ENCODE measurements around the gene USHBP1. TPM values are rescaled to one million over a fixed set of nuclear protein-coding genes. Genes with fewer than 3 reads are reported as not detected.

Gene USHBP1
- total and polyA plus RNA-seq, 2 of the 13 experiments (the other 11 are each of a cell fraction or from before 2014, with no cell fraction given) = 0.15 to 1.5 TPM

DNA sequence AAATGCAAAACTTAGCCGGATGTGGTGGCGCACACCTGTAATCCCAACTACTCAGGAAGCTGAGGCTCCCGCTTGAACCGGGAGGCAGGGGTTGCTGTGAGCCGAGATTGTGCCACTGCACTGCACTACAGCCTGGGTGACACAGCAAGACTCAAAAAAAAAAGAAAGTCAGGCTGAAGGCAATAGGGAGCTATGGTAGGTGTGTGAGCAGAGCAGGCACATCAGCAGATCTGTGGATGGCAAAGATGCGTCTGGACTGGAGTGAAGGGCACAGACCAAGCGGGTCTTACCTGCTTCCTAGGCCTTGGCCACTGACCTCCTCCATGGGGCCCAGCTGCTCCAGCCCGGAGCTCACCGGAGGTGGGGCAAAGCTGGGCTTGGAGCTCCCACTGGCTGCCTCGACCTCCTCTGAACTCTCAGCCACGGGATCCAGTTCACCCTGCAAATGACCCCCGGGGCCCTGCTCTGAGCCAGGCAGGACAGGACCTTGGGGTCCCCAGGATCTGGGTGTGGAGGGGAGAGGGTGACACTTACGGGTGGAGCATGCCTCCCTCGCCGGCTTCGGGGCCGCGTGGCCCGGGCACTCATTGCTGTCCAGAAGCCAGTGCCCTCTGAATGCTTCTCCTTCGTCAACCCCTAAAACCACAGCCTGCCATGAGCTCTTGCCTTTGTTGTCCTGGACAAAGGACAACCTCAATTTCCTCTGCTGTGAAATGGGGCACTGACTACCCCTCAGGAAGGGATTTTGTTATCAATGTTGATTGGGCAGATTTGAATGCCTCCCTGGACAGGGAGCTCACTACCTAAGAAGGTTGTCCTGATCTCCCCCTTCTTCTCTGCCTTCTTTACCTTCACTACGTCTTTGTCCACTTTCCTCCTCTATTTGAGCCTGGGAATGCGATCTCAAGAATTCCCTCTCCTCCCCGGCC lies 569 bp downstream of the USHBP1 start (continued):
- TF ChIP-seq ZNF761 (CRISPR knock-in tag; conservative IDR thresholded peaks at IDR 0.05) (no peak), SUZ12 (IDR thresholded peaks at IDR 0.05; ENCODE audit: low read depth, low read length) (no peak), FOXP1 (IDR thresholded peaks at IDR 0.05) (no peak), FOXP1 (CRISPR knock-in tag; IDR thresholded peaks at IDR 0.05) (no peak), ESRRA (CRISPR knock-in tag; IDR thresholded peaks at IDR 0.05; ENCODE audit: low read depth) (no peak), KDM1A (CRISPR knock-in tag; IDR thresholded peaks at IDR 0.05) (peak; percentile 84; the same call in 1 of the 2 replicates), ZMYM3 (CRISPR knock-in tag; IDR thresholded peaks at IDR 0.05) (peak; percentile 83), STAT5B (CRISPR knock-in tag; IDR thresholded peaks at IDR 0.05) (no peak), KLF15 (CRISPR knock-in tag; IDR thresholded peaks at IDR 0.05; ENCODE audit: borderline replicate concordance) (no peak), ZNF713 (CRISPR knock-in tag; IDR thresholded peaks at IDR 0.05) (no peak), NFATC3 (CRISPR knock-in tag; IDR thresholded peaks at IDR 0.05) (no peak), ZNF780A (CRISPR knock-in tag; IDR thresholded peaks at IDR 0.05) (no peak), ZNF550 (CRISPR knock-in tag; IDR thresholded peaks at IDR 0.05; ENCODE audit: borderline replicate concordance) (no peak)
- TF ChIP-seq, protein P1, sequence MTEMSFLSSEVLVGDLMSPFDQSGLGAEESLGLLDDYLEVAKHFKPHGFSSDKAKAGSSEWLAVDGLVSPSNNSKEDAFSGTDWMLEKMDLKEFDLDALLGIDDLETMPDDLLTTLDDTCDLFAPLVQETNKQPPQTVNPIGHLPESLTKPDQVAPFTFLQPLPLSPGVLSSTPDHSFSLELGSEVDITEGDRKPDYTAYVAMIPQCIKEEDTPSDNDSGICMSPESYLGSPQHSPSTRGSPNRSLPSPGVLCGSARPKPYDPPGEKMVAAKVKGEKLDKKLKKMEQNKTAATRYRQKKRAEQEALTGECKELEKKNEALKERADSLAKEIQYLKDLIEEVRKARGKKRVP (CRISPR knock-in tag; IDR thresholded peaks at IDR 0.05) = no peak
- TF ChIP-seq, protein P2, sequence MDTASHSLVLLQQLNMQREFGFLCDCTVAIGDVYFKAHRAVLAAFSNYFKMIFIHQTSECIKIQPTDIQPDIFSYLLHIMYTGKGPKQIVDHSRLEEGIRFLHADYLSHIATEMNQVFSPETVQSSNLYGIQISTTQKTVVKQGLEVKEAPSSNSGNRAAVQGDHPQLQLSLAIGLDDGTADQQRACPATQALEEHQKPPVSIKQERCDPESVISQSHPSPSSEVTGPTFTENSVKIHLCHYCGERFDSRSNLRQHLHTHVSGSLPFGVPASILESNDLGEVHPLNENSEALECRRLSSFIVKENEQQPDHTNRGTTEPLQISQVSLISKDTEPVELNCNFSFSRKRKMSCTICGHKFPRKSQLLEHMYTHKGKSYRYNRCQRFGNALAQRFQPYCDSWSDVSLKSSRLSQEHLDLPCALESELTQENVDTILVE (CRISPR knock-in tag; IDR thresholded peaks at IDR 0.05) = no peak
- TF ChIP-seq, protein P3, sequence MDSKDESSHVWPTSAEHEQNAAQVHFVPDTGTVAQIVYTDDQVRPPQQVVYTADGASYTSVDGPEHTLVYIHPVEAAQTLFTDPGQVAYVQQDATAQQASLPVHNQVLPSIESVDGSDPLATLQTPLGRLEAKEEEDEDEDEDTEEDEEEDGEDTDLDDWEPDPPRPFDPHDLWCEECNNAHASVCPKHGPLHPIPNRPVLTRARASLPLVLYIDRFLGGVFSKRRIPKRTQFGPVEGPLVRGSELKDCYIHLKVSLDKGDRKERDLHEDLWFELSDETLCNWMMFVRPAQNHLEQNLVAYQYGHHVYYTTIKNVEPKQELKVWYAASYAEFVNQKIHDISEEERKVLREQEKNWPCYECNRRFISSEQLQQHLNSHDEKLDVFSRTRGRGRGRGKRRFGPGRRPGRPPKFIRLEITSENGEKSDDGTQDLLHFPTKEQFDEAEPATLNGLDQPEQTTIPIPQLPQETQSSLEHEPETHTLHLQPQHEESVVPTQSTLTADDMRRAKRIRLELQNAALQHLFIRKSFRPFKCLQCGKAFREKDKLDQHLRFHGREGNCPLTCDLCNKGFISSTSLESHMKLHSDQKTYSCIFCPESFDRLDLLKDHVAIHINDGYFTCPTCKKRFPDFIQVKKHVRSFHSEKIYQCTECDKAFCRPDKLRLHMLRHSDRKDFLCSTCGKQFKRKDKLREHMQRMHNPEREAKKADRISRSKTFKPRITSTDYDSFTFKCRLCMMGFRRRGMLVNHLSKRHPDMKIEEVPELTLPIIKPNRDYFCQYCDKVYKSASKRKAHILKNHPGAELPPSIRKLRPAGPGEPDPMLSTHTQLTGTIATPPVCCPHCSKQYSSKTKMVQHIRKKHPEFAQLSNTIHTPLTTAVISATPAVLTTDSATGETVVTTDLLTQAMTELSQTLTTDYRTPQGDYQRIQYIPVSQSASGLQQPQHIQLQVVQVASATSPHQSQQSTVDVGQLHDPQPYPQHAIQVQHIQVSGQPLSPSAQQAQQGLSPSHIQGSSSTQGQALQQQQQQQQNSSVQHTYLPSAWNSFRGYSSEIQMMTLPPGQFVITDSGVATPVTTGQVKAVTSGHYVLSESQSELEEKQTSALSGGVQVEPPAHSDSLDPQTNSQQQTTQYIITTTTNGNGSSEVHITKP (CRISPR knock-in tag; IDR thresholded peaks at IDR 0.05; ENCODE audit: low read depth) = no peak

Measured in HepG2 (cell line).